HCT116 (cell line): ENCODE results near the gene GOLGA8S. TPM values are rescaled to one million over a fixed set of nuclear protein-coding genes. Genes with fewer than 3 reads are reported as not detected.
"Not testable (repeated sequence)": the region's sequence is repeated elsewhere in the genome, so short reads cannot be mapped to it uniquely, and the experiment has no call there.

Experiments used
- ATAC-seq: fragments of 200-7000 bp; cut with Tn5 transposase; 2 replicates; pipeline ENCODE4 v1.9.1; 2020; ENCODE audit warnings: mild to moderate bottlenecking, moderate library complexity
- BruUV-seq: library from RNA; stranded (reverse); fragments of 400-500 nt; replicated peaks from 2 replicates; lab custom pipeline; 2021; lab: Mats Ljungman, UMichigan
- CTCF ChIA-PET: fragments of 300-600 bp; sonication (Branson Sonifier 250); formaldehyde crosslinking; loops from one replicate; lab custom pipeline; 2021; ENCODE audit warnings: antibody characterized with exemption; lab: Charles Lee
- POLR2A ChIA-PET: fragments of 300-600, 350-600 bp; sonication (Branson Sonifier 250); formaldehyde crosslinking; loops from one replicate; lab custom pipeline; 2021; ENCODE audit warnings: antibody characterized with exemption; lab: Charles Lee
- RAD21 ChIA-PET, 2 experiments: fragments of 300-600 bp; sonication (Branson Sonifier 250); formaldehyde crosslinking; loops; one replicate each; lab custom pipeline; 2023; ENCODE audit warnings: low total read pairs in 2 of 2; ENCODE audit not compliant: uncharacterized antibody in 2 of 2, unreplicated experiment in 2 of 2, low non-redundant PET in 1 of 2; lab: Charles Lee
- DNase-seq: peaks from one replicate; pipeline ENCODE4 v3.0.0-alpha.2; 2010; ENCODE audit warnings: low read depth, low spot score
- H2AFZ ChIP-seq: fragments of 200-600 bp; shearing (Covaris generic), sonication (generic); 2 replicates; pipeline ENCODE4 v1.6.1; 2017; ENCODE audit warnings: low read depth, mixed run types, mixed read lengths, antibody characterized with exemption, low read length; ENCODE audit not compliant: poor library complexity, severe bottlenecking
- H3K27ac ChIP-seq: 2 replicates; pipeline ENCODE4 v1.5.1; 2012; ENCODE audit warnings: low read depth, low read length
- H3K27me3 ChIP-seq: fragments of 200-600 bp; sonication (generic); 2 replicates; pipeline ENCODE4 v1.6.1; 2016; ENCODE audit warnings: mixed run types, low read length, mixed read lengths; ENCODE audit not compliant: insufficient read depth
- H3K36me3 ChIP-seq, 2 experiments: fragments of 200-500 bp in 1 of 2; fragments of 200-600 bp in 1 of 2; sonication (Bioruptor generic) in 1 of 2; sonication (generic) in 1 of 2; 2 replicates each; pipeline versions ENCODE4 v1.5.1 to v1.6.1; 2014 to 2016; ENCODE audit warnings: low read length in 2 of 2, inconsistent platforms in 1 of 2, mixed read lengths in 1 of 2, mixed run types in 1 of 2; ENCODE audit not compliant: insufficient read depth in 2 of 2, control insufficient read depth in 1 of 2
- H3K4me1 ChIP-seq, 2 experiments: fragments of 200-600 bp in 1 of 2; sonication (generic) in 1 of 2; 2 replicates each; pipeline versions ENCODE4 v1.5.1 to v1.6.1; 2012 to 2017; ENCODE audit warnings: low read length in 2 of 2, inconsistent platforms in 1 of 2, mild to moderate bottlenecking in 1 of 2, mixed read lengths in 1 of 2, mixed run types in 1 of 2, moderate library complexity in 1 of 2; ENCODE audit not compliant: insufficient read depth in 2 of 2, control insufficient read depth in 1 of 2
- H3K4me2 ChIP-seq: fragments of 200-600 bp; sonication (generic); 2 replicates; pipeline ENCODE4 v1.6.1; 2017; ENCODE audit warnings: mixed run types, low read length, mixed read lengths
- H3K4me3 ChIP-seq, 2 experiments: fragments of 200-600 bp in 1 of 2; sonication (generic) in 1 of 2; replicated peaks in 1 of 2; 2 replicates each; pipeline ENCODE4 v1.5.1; 2011 to 2016; ENCODE audit warnings: low read length in 2 of 2, control low read depth in 1 of 2, low read depth in 1 of 2, mild to moderate bottlenecking in 1 of 2, mixed read lengths in 1 of 2, mixed run types in 1 of 2
- H3K79me2 ChIP-seq: fragments of 200-600 bp; sonication (generic); 2 replicates; pipeline ENCODE4 v1.6.1; 2017; ENCODE audit warnings: mild to moderate bottlenecking, mixed run types, low read length, moderate library complexity, mixed read lengths; ENCODE audit not compliant: insufficient read depth
- H3K9ac ChIP-seq: fragments of 200-600 bp; sonication (generic); 2 replicates; pipeline ENCODE4 v1.6.1; 2016; ENCODE audit warnings: low read length, mixed read lengths
- H3K9me2 ChIP-seq: fragments of 200-600 bp; sonication (generic), shearing (Covaris generic); 2 replicates; pipeline ENCODE4 v1.6.1; 2017; ENCODE audit warnings: mixed run types, mild to moderate bottlenecking, moderate library complexity; ENCODE audit not compliant: insufficient read depth
- H3K9me3 ChIP-seq, 2 experiments: fragments of 200-500 bp in 1 of 2; fragments of 200-600 bp in 1 of 2; sonication (Bioruptor generic) in 1 of 2; sonication (generic) in 1 of 2; 2 replicates each; pipeline ENCODE4 v1.6.1; 2014 to 2017; ENCODE audit warnings: low read length in 2 of 2, mixed read lengths in 2 of 2, inconsistent platforms in 1 of 2, low read depth in 1 of 2, mild to moderate bottlenecking in 1 of 2, mixed run types in 1 of 2, moderate library complexity in 1 of 2; ENCODE audit not compliant: control insufficient read depth in 1 of 2, insufficient read depth in 1 of 2
- H4K20me1 ChIP-seq: fragments of 200-600 bp; sonication (generic), shearing (Covaris generic); 2 replicates; pipeline ENCODE4 v1.6.1; 2017; ENCODE audit warnings: mixed run types, mild to moderate bottlenecking, moderate library complexity; ENCODE audit not compliant: insufficient read depth
- intact Hi-C: fragments of 100-400 bp; cut with micrococcal nuclease; formaldehyde crosslinking; loops from 2 replicates; pipeline ENCODE4 v1.10.0; 2022
- total RNA-seq: library from RNA; stranded (reverse); gene quantifications from one replicate; pipeline ENCODE4 v1.2.1, GENCODE V29; 2021; ENCODE audit not compliant: unreplicated experiment

The GOLGA8S gene
- total RNA-seq, 1 experiment from 2014 or later, result 0.15 TPM

GRCh38 chr15:23412881-23413600 is 58.5 kb downstream of the GOLGA8S start:
- BruUV-seq, H3K79me2 ChIP-seq, H3K27me3 ChIP-seq, ATAC-seq, H3K9ac ChIP-seq, H3K4me1 ChIP-seq, H3K4me2 ChIP-seq, DNase-seq, H3K27ac ChIP-seq, H4K20me1 ChIP-seq, H2AFZ ChIP-seq, intact Hi-C loops, RAD21 ChIA-PET, CTCF ChIA-PET, H3K9me2 ChIP-seq, H3K9me3 ChIP-seq, H3K36me3 ChIP-seq, H3K4me3 ChIP-seq: not testable (repeated sequence)
- POLR2A ChIA-PET, result interaction anchor here (1.0 kb wide), 1 partner anchor 9 kb away, joined by 3 read pairs; no protein-coding TSS in a partner anchor

Other genes with a start within 250 kb of the GOLGA8S start
- gene GOLGA6L1, start 217.9 kb upstream of the GOLGA8S start, total RNA-seq, result not detected
- not detected for gene GOLGA6L26, start 20.6 kb upstream of the GOLGA8S start, total RNA-seq
- gene GOLGA6L2, start 92.5 kb downstream of the GOLGA8S start, total RNA-seq, result not detected
- gene MKRN3, start 210.9 kb downstream of the GOLGA8S start, total RNA-seq, result 10.1 TPM